Measurements from ENCODE around the gene PSMD6.

The PSMD6 gene

GRCh38 chr3:63977893-63978292 lies 45.4 kb downstream of the PSMD6 start:
- DNase-seq (ENCODE audit: low read depth, low spot score) = no peak

GRCh38 chr3:63976872-63977200 lies 46.5 kb downstream of the PSMD6 start:
- no peak for DNase-seq (ENCODE audit: low read depth, low spot score)

- no peak for DNase-seq (ENCODE audit: low read depth, low spot score)
Measured at GRCh38 chr3:63976161-63976871, 47.0 kb downstream of the PSMD6 start.

DNA sequence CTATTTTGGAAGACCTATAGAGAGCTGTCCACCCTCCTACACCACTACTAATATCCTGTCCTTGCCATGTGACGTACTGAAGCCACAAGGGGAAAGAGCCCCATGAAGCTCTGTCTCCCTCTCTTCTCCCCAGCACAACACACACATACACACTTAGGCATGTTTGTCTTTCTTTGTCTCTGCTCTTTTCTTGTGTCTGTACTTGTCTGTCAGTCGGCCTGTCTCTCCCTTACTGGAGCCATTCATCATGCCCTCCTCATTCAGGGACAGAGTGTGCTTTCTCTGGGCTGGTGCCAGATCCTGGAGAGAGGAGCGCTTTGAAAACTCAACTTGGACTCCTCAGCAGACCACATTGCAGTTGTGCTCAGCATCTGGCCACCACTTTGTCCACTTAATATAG lies 47.6 kb downstream of the PSMD6 start:
- no peak for DNase-seq (ENCODE audit: low read depth, low spot score)

GRCh38 chr3:63974451-63974850 lies 48.8 kb downstream of the PSMD6 start:
- no peak for DNase-seq (ENCODE audit: low read depth, low spot score)

- DNase-seq (ENCODE audit: low read depth, low spot score) = no peak
Measured at GRCh38 chr3:63973406-63973805, 49.9 kb downstream of the PSMD6 start.

- no peak for DNase-seq (ENCODE audit: low read depth, low spot score)
Measured at GRCh38 chr3:63972987-63973386, 50.3 kb downstream of the PSMD6 start.

DNA sequence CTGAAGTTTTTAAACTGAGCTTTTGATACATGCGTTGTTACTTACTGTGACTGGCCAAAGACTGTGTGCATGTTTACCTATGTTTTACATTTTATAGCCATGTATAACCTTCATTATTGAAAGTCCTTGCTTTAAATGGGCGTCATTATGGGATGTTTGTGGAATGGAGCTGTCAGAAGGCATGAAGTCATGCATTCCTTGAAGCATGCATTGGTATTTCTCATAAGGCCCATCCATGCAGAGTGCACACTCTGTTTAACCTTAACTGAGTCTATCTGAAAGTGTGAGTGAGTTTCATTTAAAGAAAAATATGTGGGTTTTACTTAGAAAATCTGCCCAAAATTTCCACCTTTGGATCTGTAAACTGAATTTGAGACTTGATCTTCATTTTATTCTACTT lies 51.1 kb downstream of the PSMD6 start:
- DNase-seq (ENCODE audit: low read depth, low spot score) = no peak

DNA sequence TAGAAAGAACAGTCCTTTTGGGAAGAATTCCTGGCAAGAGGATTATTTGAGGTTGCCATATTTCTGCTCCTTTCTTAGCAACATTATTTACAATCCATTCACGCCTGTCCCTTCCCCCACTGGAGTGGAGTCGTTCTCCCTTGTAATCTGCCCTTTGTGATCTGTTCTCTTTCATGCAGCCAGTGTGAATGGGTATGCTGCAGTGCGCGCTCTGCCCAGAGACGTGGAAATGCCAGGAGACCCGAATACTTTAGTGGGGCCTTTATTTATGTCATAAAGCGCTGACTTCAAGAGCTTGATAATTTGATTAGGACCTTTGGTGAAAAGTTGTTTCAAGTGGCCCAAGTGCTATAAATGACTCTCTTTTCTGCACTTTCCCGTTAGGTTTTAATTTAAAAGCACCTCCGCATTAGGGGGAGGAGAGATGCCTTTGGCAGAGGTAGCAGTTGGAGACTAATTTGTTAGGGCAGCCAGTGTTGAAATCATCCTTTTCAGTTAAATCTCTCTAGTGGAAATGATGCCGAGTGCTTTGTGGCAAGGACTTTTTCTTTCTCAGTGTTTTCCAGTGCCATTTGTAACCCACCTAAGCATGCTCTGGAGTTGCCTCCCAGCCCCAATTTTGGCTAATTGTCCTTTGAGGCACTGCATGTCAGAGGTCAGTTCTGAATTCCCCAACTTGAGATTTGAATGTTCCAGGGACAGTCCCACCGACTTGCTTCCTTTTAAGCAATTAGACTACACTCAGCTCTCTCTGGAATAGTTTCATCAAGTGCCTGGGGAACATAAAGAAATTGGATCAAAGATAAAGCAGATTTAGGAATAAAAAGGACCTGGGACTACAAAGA lies 52.4 kb downstream of the PSMD6 start:
- DNase-seq (ENCODE audit: low read depth, low spot score) = peak; percentile 42

DNA sequence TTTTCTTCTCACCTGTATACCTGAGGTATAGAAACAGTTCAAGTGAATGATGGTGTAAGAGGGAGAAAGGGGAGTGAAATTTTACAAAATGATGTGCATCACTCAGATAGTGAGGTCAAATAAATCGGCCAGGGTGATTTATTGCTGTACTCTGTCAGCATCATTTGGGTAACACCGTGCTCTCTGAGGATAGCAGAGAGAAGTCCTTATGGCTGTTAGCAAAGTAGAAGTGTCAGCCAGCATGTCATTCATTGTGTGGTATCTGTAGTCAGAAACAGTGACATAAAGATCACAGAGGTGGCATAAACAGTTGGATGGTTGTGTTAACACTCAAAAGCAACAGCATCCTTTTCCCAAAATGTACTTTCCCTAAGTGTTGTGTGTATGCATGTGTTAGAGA lies 53.4 kb downstream of the PSMD6 start:
- no peak for DNase-seq (ENCODE audit: low read depth, low spot score)

- no peak for DNase-seq (ENCODE audit: low read depth, low spot score)
Measured at GRCh38 chr3:63968612-63969350, 54.5 kb downstream of the PSMD6 start.

- DNase-seq (ENCODE audit: low read depth, low spot score) = peak; percentile 53
Measured at GRCh38 chr3:63967675-63968611, 55.4 kb downstream of the PSMD6 start.

DNA sequence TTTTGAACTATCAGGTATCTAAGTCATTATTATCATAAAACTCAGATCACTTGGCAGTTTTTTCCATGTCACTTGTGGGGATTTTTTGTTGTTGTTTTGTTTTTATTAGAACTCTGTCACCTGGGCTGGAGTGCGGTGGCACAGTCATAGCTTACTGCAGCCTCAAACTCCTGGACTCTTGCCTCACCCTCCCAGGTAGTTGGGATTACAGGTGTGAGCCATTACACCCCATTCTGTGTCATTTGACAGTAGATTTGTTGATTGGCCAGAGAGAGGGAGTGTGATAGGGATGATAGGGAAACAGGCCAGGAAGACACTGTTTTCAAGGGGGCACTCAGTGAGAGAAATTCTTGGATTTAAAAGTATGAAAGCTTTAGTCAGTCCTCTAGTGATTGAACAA lies 56.4 kb downstream of the PSMD6 start:
- no peak for DNase-seq (ENCODE audit: low read depth, low spot score)

GRCh38 chr3:63966007-63966406 lies 57.3 kb downstream of the PSMD6 start:
- no peak for DNase-seq (ENCODE audit: low read depth, low spot score)

DNA sequence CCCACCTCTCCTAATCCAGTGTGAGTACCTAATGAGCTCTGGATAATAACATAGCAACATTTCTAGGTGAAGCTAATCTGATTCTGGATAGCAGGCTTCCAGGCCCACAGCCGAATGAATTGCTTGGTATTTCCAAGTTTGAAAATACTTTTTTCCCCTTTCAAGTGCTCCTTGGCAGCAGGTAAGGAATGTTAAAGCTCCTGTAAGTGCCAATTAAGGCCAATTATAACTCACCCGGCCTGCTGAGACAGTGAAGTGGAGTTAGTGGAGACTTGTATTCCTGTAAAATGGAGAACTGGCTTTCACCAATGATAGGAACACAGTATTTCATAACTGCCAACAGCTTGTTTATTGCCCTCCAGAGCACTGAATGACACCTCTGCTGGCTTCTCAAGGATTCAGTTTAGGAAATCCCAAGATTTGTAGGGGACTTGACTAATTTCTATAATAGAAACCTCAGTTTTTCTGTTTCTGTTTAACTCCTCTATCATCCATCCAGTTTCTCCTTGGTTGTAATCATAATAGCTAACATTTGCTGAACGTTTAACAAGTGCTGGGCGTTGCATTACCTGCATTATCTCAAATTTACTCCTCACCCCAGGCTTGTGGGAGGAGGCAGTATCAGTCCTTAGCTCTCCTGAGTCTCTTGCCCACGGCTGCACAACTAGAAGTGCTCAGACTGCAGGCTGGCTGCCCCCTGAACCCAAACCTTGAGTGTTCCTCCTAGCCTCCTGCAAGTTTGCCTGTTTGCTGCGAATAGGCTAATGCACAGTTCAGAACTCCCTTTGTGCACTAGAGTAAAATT lies 58.4 kb downstream of the PSMD6 start:
- DNase-seq (ENCODE audit: low read depth, low spot score) = peak; percentile 36

DNA sequence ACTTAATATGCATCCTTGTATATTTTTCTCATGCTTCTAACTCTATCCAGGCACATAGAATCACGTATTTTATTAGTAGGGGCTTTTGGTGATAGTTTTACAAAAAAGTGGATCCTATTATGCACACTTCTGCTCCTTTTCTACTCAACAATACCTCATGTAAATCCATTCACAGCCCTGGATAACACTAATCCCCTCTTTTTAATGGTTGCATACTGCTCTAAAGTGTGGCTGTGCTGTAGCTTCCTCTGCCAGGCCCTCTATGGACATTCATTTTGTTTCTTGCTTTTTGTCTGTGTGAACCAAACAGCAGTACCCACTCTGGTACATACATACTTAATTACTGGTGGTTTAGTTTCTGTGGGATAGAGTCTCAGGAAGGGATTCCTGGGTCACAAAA lies 59.8 kb downstream of the PSMD6 start:
- no peak for DNase-seq (ENCODE audit: low read depth, low spot score)

- DNase-seq (ENCODE audit: low read depth, low spot score) = no peak
Measured at GRCh38 chr3:63961891-63962290, 61.4 kb downstream of the PSMD6 start.

All from ELF-1 (cell line).